H9 (cell line): Measurements from ENCODE around the gene ATAT1. TPM values are rescaled to one million over a fixed set of nuclear protein-coding genes. Genes with fewer than 3 reads are reported as not detected.

Experiments
- DNase-seq: peaks from one replicate; pipeline ENCODE4 v3.0.0-alpha.2; 2017
- H2AFZ ChIP-seq: one replicate; pipeline ENCODE4 v1.6.1; 2013; ENCODE audit warnings: mild to moderate bottlenecking, low read length, control low read depth, moderate library complexity
- H2AK5ac ChIP-seq: 2 replicates; pipeline ENCODE4 v1.6.1; 2013; ENCODE audit warnings: low read length, control low read depth, mixed read lengths; ENCODE audit not compliant: insufficient read length
- H2BK120ac ChIP-seq: one replicate; pipeline ENCODE4 v1.6.1; 2013; ENCODE audit warnings: low read depth, mild to moderate bottlenecking, low read length, control low read depth, inconsistent platforms; ENCODE audit not compliant: poor library complexity, severe bottlenecking
- H2BK12ac ChIP-seq: 2 replicates; pipeline ENCODE4 v1.6.1; 2013; ENCODE audit warnings: low read length, control low read depth, mixed read lengths, low read depth; ENCODE audit not compliant: insufficient read length
- H2BK15ac ChIP-seq: 2 replicates; pipeline ENCODE4 v1.6.1; 2013; ENCODE audit warnings: low read depth, low read length, control low read depth
- H2BK20ac ChIP-seq: one replicate; pipeline ENCODE4 v1.6.1; 2013; ENCODE audit warnings: low read depth, mild to moderate bottlenecking, low read length, control low read depth, inconsistent platforms; ENCODE audit not compliant: poor library complexity, severe bottlenecking
- H2BK5ac ChIP-seq: 2 replicates; pipeline ENCODE4 v1.6.1; 2013; ENCODE audit warnings: low read length, control low read depth, mixed read lengths; ENCODE audit not compliant: insufficient read length
- H3K14ac ChIP-seq: 2 replicates; pipeline ENCODE4 v1.6.1; 2013; ENCODE audit warnings: low read length, control low read depth; ENCODE audit not compliant: insufficient read depth
- H3K18ac ChIP-seq: 2 replicates; pipeline ENCODE4 v1.6.1; 2013; ENCODE audit warnings: low read depth, mild to moderate bottlenecking, mixed read lengths, low read length, control low read depth; ENCODE audit not compliant: insufficient read length
- H3K23ac ChIP-seq: 2 replicates; pipeline ENCODE4 v1.6.1; 2013; ENCODE audit warnings: low read length, control low read depth, mixed read lengths, low read depth; ENCODE audit not compliant: insufficient read length
- H3K23me2 ChIP-seq: 2 replicates; pipeline ENCODE4 v1.6.1; 2013; ENCODE audit warnings: low read depth, mild to moderate bottlenecking, mixed read lengths, low read length, control low read depth; ENCODE audit not compliant: insufficient read length, poor library complexity, severe bottlenecking
- H3K27ac ChIP-seq: 2 replicates; pipeline ENCODE4 v1.5.1; 2013; ENCODE audit warnings: low read length, control low read depth, mixed read lengths, low read depth; ENCODE audit not compliant: insufficient read length
- H3K27me3 ChIP-seq: 2 replicates; pipeline ENCODE4 v1.6.1; 2013; ENCODE audit warnings: low read length, control low read depth, inconsistent platforms; ENCODE audit not compliant: insufficient read depth
- H3K4ac ChIP-seq: 2 replicates; pipeline ENCODE4 v1.6.1; 2013; ENCODE audit warnings: low read depth, mild to moderate bottlenecking, control low read depth, inconsistent platforms, low read length, moderate library complexity
- H3K4me1 ChIP-seq: 2 replicates; pipeline ENCODE4 v1.6.1; 2013; ENCODE audit warnings: low read length, control low read depth, inconsistent platforms; ENCODE audit not compliant: insufficient read depth
- H3K4me2 ChIP-seq: 2 replicates; pipeline ENCODE4 v1.6.1; 2013; ENCODE audit warnings: low read length, control low read depth, mixed read lengths; ENCODE audit not compliant: insufficient read length, insufficient read depth
- H3K56ac ChIP-seq: 2 replicates; pipeline ENCODE4 v1.6.1; 2013; ENCODE audit warnings: low read depth, mild to moderate bottlenecking, mixed read lengths, low read length, control low read depth; ENCODE audit not compliant: insufficient read length
- H3K79me1 ChIP-seq: 2 replicates; pipeline ENCODE4 v1.6.1; 2013; ENCODE audit warnings: low read depth, mild to moderate bottlenecking, moderate library complexity, low read length, control low read depth, inconsistent platforms; ENCODE audit not compliant: insufficient read depth, poor library complexity, severe bottlenecking
- H3K79me2 ChIP-seq: 2 replicates; pipeline ENCODE4 v1.6.1; 2013; ENCODE audit warnings: low read length, control low read depth, inconsistent platforms; ENCODE audit not compliant: insufficient read depth
- H3K9ac ChIP-seq: 2 replicates; pipeline ENCODE4 v1.6.1; 2013; ENCODE audit warnings: low read length, control low read depth, mixed read lengths; ENCODE audit not compliant: insufficient read length; ENCODE audit errors: extremely low read depth
- H3K9me3 ChIP-seq: one replicate; pipeline ENCODE4 v1.6.1; 2013; ENCODE audit warnings: low read depth, low read length, inconsistent platforms; ENCODE audit not compliant: control insufficient read depth
- H3T11ph ChIP-seq: one replicate; pipeline ENCODE4 v1.6.1; 2013; ENCODE audit warnings: mild to moderate bottlenecking, low read length, control low read depth, inconsistent platforms
- H4K20me1 ChIP-seq: one replicate; pipeline ENCODE4 v1.6.1; 2013; ENCODE audit not compliant: control insufficient read depth, insufficient read length, insufficient read depth
- H4K5ac ChIP-seq: 2 replicates; pipeline ENCODE4 v1.6.1; 2013; ENCODE audit warnings: low read depth, mild to moderate bottlenecking, mixed read lengths, low read length, control low read depth; ENCODE audit not compliant: insufficient read length
- H4K8ac ChIP-seq: replicated peaks from 2 replicates; pipeline ENCODE4 v1.6.1; 2013; ENCODE audit warnings: low read length, control low read depth, mixed read lengths, low read depth; ENCODE audit not compliant: insufficient read length
- H4K91ac ChIP-seq: 2 replicates; pipeline ENCODE4 v1.6.1; 2013; ENCODE audit warnings: low read depth, mild to moderate bottlenecking, moderate library complexity, mixed read lengths, low read length, control low read depth; ENCODE audit not compliant: insufficient read length
- H3K27ac Mint-ChIP-seq, 3 experiments: 2 replicates in 2 of 3; 3 replicates in 1 of 3; pipeline ENCODE4 v1.8.0; 2020 to 2021; ENCODE audit warnings: mixed read lengths in 3 of 3, mild to moderate bottlenecking in 1 of 3, moderate library complexity in 1 of 3
- H3K27me3 Mint-ChIP-seq: 2 replicates; pipeline ENCODE4 v1.8.0; 2021; ENCODE audit warnings: low read depth, mild to moderate bottlenecking, moderate library complexity, mixed read lengths
- H3K36me3 Mint-ChIP-seq, 3 experiments: 2 replicates in 2 of 3; 3 replicates in 1 of 3; pipeline ENCODE4 v1.8.0; 2020 to 2021; ENCODE audit warnings: low read depth in 3 of 3, mixed read lengths in 3 of 3; ENCODE audit not compliant: insufficient read depth in 1 of 3
- H3K4me1 Mint-ChIP-seq, 2 experiments: 2 replicates each; pipeline ENCODE4 v1.8.0; 2020; ENCODE audit warnings: mixed read lengths in 2 of 2
- H3K4me3 Mint-ChIP-seq, 2 experiments: 2 replicates in 1 of 2; 3 replicates in 1 of 2; pipeline ENCODE4 v1.8.0; 2020 to 2021; ENCODE audit warnings: mild to moderate bottlenecking in 2 of 2, mixed read lengths in 2 of 2, moderate library complexity in 1 of 2
- H3K9me3 Mint-ChIP-seq, 2 experiments: 2 replicates in 1 of 2; 3 replicates in 1 of 2; pipeline ENCODE4 v1.8.0; 2020; ENCODE audit warnings: mild to moderate bottlenecking in 2 of 2, mixed read lengths in 2 of 2, moderate library complexity in 1 of 2
- CTCF ChIP-seq: fragments of 200-600 bp; sonication (generic); conservative IDR thresholded peaks from 3 replicates; pipeline ENCODE4 v1.8.0; 2021; ENCODE audit warnings: antibody characterized with exemption, mild to moderate bottlenecking
- WGBS: extraction: QIAGEN DNeasy Blood & Tissue Kit; methylation state at CpG from one replicate; pipeline ENCODE4 v1.1.7; 2013; ENCODE audit warnings: missing lambda C conversion rate, low lambda C conversion rate, mixed read lengths; ENCODE audit not compliant: insufficient read length; ENCODE audit errors: extremely low coverage; 5-methylcytosine and 5-hydroxymethylcytosine counted together
- total RNA-seq: library from RNA; stranded (reverse); gene quantifications from 2 replicates; pipeline ENCODE4 v1.2.1, GENCODE V29; 2021

The ATAT1 gene
- total RNA-seq, 1 experiment from 2014 or later: 20.1 TPM

DNA sequence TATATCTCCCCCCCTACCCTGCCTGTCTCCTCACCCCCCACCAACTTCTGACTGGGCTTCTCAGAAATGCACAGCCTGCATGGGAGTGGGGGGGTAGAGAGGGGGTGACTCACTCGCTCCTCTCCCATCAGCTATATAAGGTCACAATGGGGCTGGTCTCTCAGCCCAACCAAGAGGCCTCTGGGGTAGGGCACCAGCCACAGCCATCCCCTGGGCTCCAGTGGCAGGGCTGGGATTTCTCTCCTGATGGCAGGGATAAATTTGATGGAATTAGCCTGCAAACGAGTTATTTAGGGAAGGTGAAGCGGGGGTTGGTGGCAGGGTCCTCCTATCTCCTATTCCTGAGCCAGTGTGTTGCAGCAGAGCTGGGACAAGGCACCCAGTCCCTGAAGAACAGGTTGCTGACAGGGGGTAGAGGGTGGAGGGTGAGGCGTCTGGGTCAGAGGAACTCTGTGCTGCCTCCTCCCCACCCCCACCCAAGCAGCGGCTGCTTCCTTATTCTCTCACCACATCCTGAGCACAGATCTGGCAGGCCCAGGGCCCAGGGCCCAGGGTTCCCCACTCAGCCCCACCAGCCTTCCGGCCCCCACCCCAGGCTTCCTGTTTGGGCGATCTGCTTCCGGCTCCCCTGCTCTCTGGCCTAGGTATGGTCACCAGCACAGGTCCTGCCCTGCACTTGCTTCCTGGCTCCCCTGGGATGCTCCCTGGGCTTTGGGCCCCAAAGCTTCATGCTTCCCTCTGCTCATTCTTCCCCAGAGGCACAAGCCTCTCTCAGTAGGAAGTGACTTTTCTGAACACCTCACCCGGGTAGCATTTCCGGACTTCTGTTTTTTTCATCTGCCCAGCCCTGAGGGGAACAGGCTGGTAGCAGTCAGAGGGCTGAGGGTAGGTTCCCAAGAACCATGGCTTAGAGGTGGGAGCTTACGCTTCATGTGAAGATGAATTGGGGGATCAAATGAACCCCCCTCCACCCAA, 55.8 kb downstream of the ATAT1 start:
- Histone ChIP-seq H4K20me1 (no peaks in the 10 kb centered on the region), H3K4me1 (peaks cover 14% of the 10 kb centered on the region; the same call in 1 of the 2 replicates), H4K5ac (no peak overlapping the region), H3K79me1 (no peaks in the 10 kb centered on the region), H3T11ph (no peak overlapping the region), H3K18ac (no peak overlapping the region), H3K9ac (peak overlapping the region; percentile 27), H3K9me3 (no peaks in the 10 kb centered on the region), H2BK120ac (no peak overlapping the region), H3K4me2 (peak overlapping the region; percentile 40), H2BK20ac (no peak overlapping the region), H4K91ac (no peak overlapping the region), H3K79me2 (peaks cover 2% of the 10 kb centered on the region; the same call in 1 of the 2 replicates), H3K56ac (no peak overlapping the region), H3K4ac (no peak overlapping the region), H2BK15ac (no peak overlapping the region), H2BK5ac (no peak overlapping the region), H3K14ac (no peak overlapping the region), H3K27ac (no peak overlapping the region), H3K23me2 (peaks cover 16% of the 10 kb centered on the region), H4K8ac (no peak overlapping the region), H2AK5ac (no peak overlapping the region), H2AFZ (no peak overlapping the region), H2BK12ac (no peak overlapping the region), H3K27me3 (no peaks in the 10 kb centered on the region), H3K23ac (no peak overlapping the region)
- H3K27ac Mint-ChIP-seq: peak overlapping the region; percentile 91 to 92 (median 92)
- no CpG with 5 or more reads among the region's 11 CpGs for WGBS
- peaks cover 3 to 24% (median 18%) of the 10 kb centered on the region in 3 experiments; a peak in 6 of 7 replicates for H3K36me3 Mint-ChIP-seq
- TF ChIP-seq CTCF: no peak
- peak overlapping the region; percentile 35 to 73 for H3K4me3 Mint-ChIP-seq
- peaks cover 3% of the 10 kb centered on the region; the same call in 1 of the 2 replicates for H3K27me3 Mint-ChIP-seq
- peaks cover 58 to 62% of the 10 kb centered on the region in 2 experiments for H3K4me1 Mint-ChIP-seq
- peak; percentile 54 for DNase-seq
- H3K9me3 Mint-ChIP-seq: no peaks in the 10 kb centered on the region; a peak in 1 of 5 replicates
